GM23248 (cell line): ENCODE results near the gene CDC14B. TPM values are rescaled to one million over a fixed set of nuclear protein-coding genes. Genes with fewer than 3 reads are reported as not detected.

ENCODE experiments used
- DNase-seq: peaks from one replicate; pipeline ENCODE4 v3.0.0-alpha.2; 2015
- H2AFZ ChIP-seq: fragments of 200-600 bp; sonication (generic); 2 replicates; pipeline ENCODE4 v1.6.1; 2016; ENCODE audit warnings: antibody characterized with exemption
- H3F3A ChIP-seq: fragments of 200-600 bp; sonication (generic); 2 replicates; pipeline ENCODE4 v1.6.1; 2016; ENCODE audit warnings: mild to moderate bottlenecking, antibody characterized with exemption, mixed run types; ENCODE audit not compliant: insufficient read depth
- H3K27ac ChIP-seq: fragments of 200-600 bp; sonication (generic); 2 replicates; pipeline ENCODE4 v1.5.1; 2016; ENCODE audit warnings: mild to moderate bottlenecking
- H3K27me3 ChIP-seq: fragments of 200-600 bp; sonication (generic); replicated peaks from 2 replicates; pipeline ENCODE4 v1.6.1; 2016; ENCODE audit warnings: mild to moderate bottlenecking; ENCODE audit not compliant: insufficient read depth
- H3K36me3 ChIP-seq: fragments of 200-600 bp; sonication (generic); 2 replicates; pipeline ENCODE4 v1.6.1; 2016; ENCODE audit warnings: low read depth, mild to moderate bottlenecking
- H3K4me1 ChIP-seq: fragments of 200-600 bp; sonication (generic); 2 replicates; pipeline ENCODE4 v1.6.1; 2016; ENCODE audit warnings: mild to moderate bottlenecking; ENCODE audit not compliant: insufficient read depth
- H3K4me2 ChIP-seq: fragments of 200-600 bp; sonication (generic); one replicate; pipeline ENCODE4 v1.6.1; 2016; ENCODE audit warnings: mild to moderate bottlenecking; ENCODE audit not compliant: unreplicated experiment
- H3K4me3 ChIP-seq: fragments of 200-600 bp; sonication (generic); 2 replicates; pipeline ENCODE4 v1.5.1; 2016; ENCODE audit warnings: mild to moderate bottlenecking
- H3K79me2 ChIP-seq: fragments of 200-600 bp; sonication (generic); 2 replicates; pipeline ENCODE4 v1.6.1; 2016; ENCODE audit warnings: mild to moderate bottlenecking; ENCODE audit not compliant: insufficient read depth
- H3K9ac ChIP-seq: fragments of 200-600 bp; sonication (generic); 2 replicates; pipeline ENCODE4 v1.6.1; 2016; ENCODE audit warnings: mild to moderate bottlenecking
- H3K9me2 ChIP-seq: fragments of 200-600 bp; sonication (generic); 2 replicates; pipeline ENCODE4 v1.6.1; 2016; ENCODE audit warnings: mixed run types, mild to moderate bottlenecking, moderate library complexity; ENCODE audit not compliant: insufficient read depth
- H3K9me3 ChIP-seq: fragments of 200-600 bp; sonication (generic); one replicate; pipeline ENCODE4 v1.6.1; 2017; ENCODE audit warnings: low read depth
- H4K20me1 ChIP-seq: fragments of 200-600 bp; sonication (generic); 2 replicates; pipeline ENCODE4 v1.6.0; 2016; ENCODE audit not compliant: insufficient read depth
- EZH2 ChIP-seq: fragments of 200-600 bp; sonication (generic); IDR thresholded peaks from 2 replicates; pipeline ENCODE4 v1.6.1; 2018; ENCODE audit warnings: antibody characterized with exemption, mild to moderate bottlenecking; ENCODE audit not compliant: insufficient read depth, poor library complexity, severe bottlenecking
- EZH2phosphoT487 ChIP-seq: fragments of 200-600 bp; sonication (generic); IDR thresholded peaks from 2 replicates; pipeline ENCODE4 v1.6.1; 2018; ENCODE audit warnings: antibody characterized with exemption, moderate library complexity, mild to moderate bottlenecking, low read depth; ENCODE audit not compliant: insufficient read depth
- WGBS, 2 experiments: methylation state at CpG; one replicate each; pipeline ENCODE4 v1.1.6; 2015 to 2017; ENCODE audit warnings: low lambda C conversion rate in 2 of 2, low coverage in 1 of 2; ENCODE audit errors: missing lambda C conversion rate in 2 of 2; 5-methylcytosine and 5-hydroxymethylcytosine counted together
- in situ Hi-C: fragments of 300-500 bp; cut with MboI; formaldehyde crosslinking; loops from 2 replicates; pipeline ENCODE4 v1.15.0; 2020
- polyA plus RNA-seq: library from polyadenylated mRNA; unstranded; fragments of >200 nt; fragmentation: Nextera tagmentation; extraction: Ambion mirVana; gene quantifications from 2 replicates; pipeline ENCODE4 v1.2.1, GENCODE V29; 2016
- total RNA-seq: library from RNA; depleted of rRNA; stranded (reverse); fragments of >200 nt; shearing (Covaris generic); gene quantifications from 2 replicates; pipeline ENCODE4 v1.2.3, GENCODE V29; 2014

CDC14B gene
- total and polyA plus RNA-seq, 2 experiments from 2014 or later: 8.1 to 17.2 TPM

GRCh38 chr9:96495341-96495740 lies 124.3 kb downstream of the CDC14B start:
- H4K20me1 ChIP-seq: no peaks in the 10 kb centered on the region
- WGBS, 2 experiments: 81 to 84% methylated on average over 11 of the region's 11 CpGs
- H3F3A ChIP-seq: peaks cover 14% of the 10 kb centered on the region; the same call in 1 of the 2 replicates
- H2AFZ ChIP-seq: no peak overlapping the region
- peak; percentile 79 for DNase-seq
- H3K4me3 ChIP-seq: no peak overlapping the region
- H3K27me3 ChIP-seq: no peaks in the 10 kb centered on the region
- H3K4me1 ChIP-seq: no peaks in the 10 kb centered on the region
- no peaks in the 10 kb centered on the region for H3K9me3 ChIP-seq
- no peak overlapping the region for H3K9ac ChIP-seq
- H3K27ac ChIP-seq: no peak overlapping the region
- H3K36me3 ChIP-seq: peaks cover 2% of the 10 kb centered on the region; the same call in 1 of the 2 replicates
- no peak for TF ChIP-seq EZH2
- no peak for TF ChIP-seq EZH2phosphoT487
- no peaks in the 10 kb centered on the region for H3K79me2 ChIP-seq
- in situ Hi-C loops: no loop called here
- H3K4me2 ChIP-seq: no peak overlapping the region
- H3K9me2 ChIP-seq: no peaks in the 10 kb centered on the region

GRCh38 chr9:96494215-96494800 lies 125.3 kb downstream of the CDC14B start:
- no peaks in the 10 kb centered on the region for H3K27me3 ChIP-seq
- TF ChIP-seq EZH2phosphoT487: no peak
- no peak for TF ChIP-seq EZH2
- H3K4me3 ChIP-seq: no peak overlapping the region
- DNase-seq: no peak
- no peak overlapping the region for H3K4me2 ChIP-seq
- peaks cover 6% of the 10 kb centered on the region; the same call in 1 of the 2 replicates for H3K36me3 ChIP-seq
- WGBS, 2 experiments: 68 to 79% methylated on average over 5 to 8 of the region's 8 CpGs
- no peak overlapping the region for H3K9ac ChIP-seq
- no peaks in the 10 kb centered on the region for H3K9me3 ChIP-seq
- H3K79me2 ChIP-seq: no peaks in the 10 kb centered on the region
- H3K27ac ChIP-seq: no peak overlapping the region
- H4K20me1 ChIP-seq: no peaks in the 10 kb centered on the region
- in situ Hi-C loops: no loop called here
- no peak overlapping the region for H2AFZ ChIP-seq
- no peaks in the 10 kb centered on the region for H3K9me2 ChIP-seq
- 0 out of 2 replicates have a peak, but pooled peaks cover 9% of the 10 kb centered on the region for H3F3A ChIP-seq
- no peaks in the 10 kb centered on the region for H3K4me1 ChIP-seq

DNA sequence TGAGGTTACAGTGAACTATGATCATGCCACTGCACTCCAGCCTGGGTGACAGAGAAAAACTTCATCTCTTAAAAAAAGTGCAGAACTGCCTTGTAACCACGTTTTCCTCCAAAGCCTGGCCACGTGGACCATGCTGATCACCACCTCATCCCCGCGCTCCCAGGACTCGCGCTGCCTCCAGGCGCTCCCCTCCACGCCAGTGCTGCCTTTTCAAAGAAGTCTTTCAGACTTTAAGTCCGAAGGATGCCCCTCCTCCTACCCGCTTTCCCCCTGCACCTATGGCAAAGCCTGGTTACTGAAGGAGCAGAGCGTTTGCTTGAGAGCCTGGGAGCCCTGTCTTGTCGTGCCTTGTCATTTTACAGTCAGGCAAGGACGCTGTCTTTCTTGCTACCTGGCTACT lies 125.9 kb downstream of the CDC14B start:
- Histone ChIP-seq H3K27ac (no peak overlapping the region), H2AFZ (no peak overlapping the region), H3K79me2 (no peaks in the 10 kb centered on the region), H3K9me2 (no peaks in the 10 kb centered on the region), H3K27me3 (no peaks in the 10 kb centered on the region), H4K20me1 (no peaks in the 10 kb centered on the region), H3K4me1 (no peaks in the 10 kb centered on the region), H3K9ac (no peak overlapping the region), H3K4me3 (no peak overlapping the region), H3K4me2 (no peak overlapping the region), H3K9me3 (no peaks in the 10 kb centered on the region), H3K36me3 (peaks cover 6% of the 10 kb centered on the region; the same call in 1 of the 2 replicates), H3F3A (0 out of 2 replicates have a peak, but pooled peaks cover 9% of the 10 kb centered on the region)
- WGBS, 2 experiments: 92 to 93% methylated on average over 13 of the region's 13 CpGs
- TF ChIP-seq EZH2phosphoT487 (no peak), EZH2 (no peak)
- no peak for DNase-seq
- in situ Hi-C loops: no loop called here

GRCh38 chr9:96492993-96493531 lies 126.6 kb downstream of the CDC14B start:
- Histone ChIP-seq H3K4me3 (no peak overlapping the region), H3K27ac (no peak overlapping the region), H3F3A (0 out of 2 replicates have a peak, but pooled peaks cover 9% of the 10 kb centered on the region), H4K20me1 (no peaks in the 10 kb centered on the region), H2AFZ (no peak overlapping the region), H3K4me1 (no peaks in the 10 kb centered on the region), H3K4me2 (no peak overlapping the region), H3K79me2 (no peaks in the 10 kb centered on the region), H3K36me3 (peaks cover 6% of the 10 kb centered on the region; the same call in 1 of the 2 replicates), H3K9ac (no peak overlapping the region), H3K27me3 (no peaks in the 10 kb centered on the region), H3K9me3 (no peaks in the 10 kb centered on the region), H3K9me2 (no peaks in the 10 kb centered on the region)
- TF ChIP-seq EZH2phosphoT487: no peak
- TF ChIP-seq EZH2: no peak
- 91 to 94% methylated on average over 12 of the region's 12 CpGs for WGBS, 2 experiments
- in situ Hi-C loops: no loop called here
- DNase-seq: no peak
